HL-60 (cell line): Measurements from ENCODE around the gene PTPRU.
"Not testable (repeated sequence)": the region's sequence is repeated elsewhere in the genome, so short reads cannot be mapped to it uniquely, and the experiment has no call there.

Experiments
- DNase-seq, 2 experiments: peaks; one replicate each; pipeline ENCODE4 v3.0.0-alpha.2; 2010 to 2020; ENCODE audit warnings: low read depth in 1 of 2, low spot score in 1 of 2
- H3K27ac ChIP-seq: fragments of 250-450 bp; sonication (Bioruptor Pico); replicated peaks from 2 replicates; pipeline ENCODE4 v1.5.1; 2020; ENCODE audit warnings: mild to moderate bottlenecking, moderate library complexity
- H3K27me3 ChIP-seq: fragments of 250-450 bp; sonication (Bioruptor Pico); 2 replicates; pipeline ENCODE4 v1.5.1; 2021; ENCODE audit warnings: mild to moderate bottlenecking, moderate library complexity; ENCODE audit not compliant: insufficient read depth, poor library complexity, severe bottlenecking
- H3K4me3 ChIP-seq: replicated peaks from 2 replicates; pipeline ENCODE4 v1.5.1; 2011; ENCODE audit warnings: mild to moderate bottlenecking, control low read depth, low read length; ENCODE audit not compliant: insufficient read depth
- CTCF ChIP-seq: IDR thresholded peaks from one replicate; pipeline ENCODE4 v1.5.1; 2011; ENCODE audit warnings: low read length, control low read depth, inconsistent platforms; ENCODE audit not compliant: insufficient read depth
- GABPA ChIP-seq: IDR thresholded peaks from 2 replicates; pipeline ENCODE4 v1.6.1; 2012; ENCODE audit warnings: low read depth
- POLR2AphosphoS5 ChIP-seq: IDR thresholded peaks from 2 replicates; pipeline ENCODE4 v1.6.1; 2012; ENCODE audit warnings: low read depth
- REST ChIP-seq: IDR thresholded peaks from 2 replicates; pipeline ENCODE4 v1.6.1; 2012; ENCODE audit warnings: low read depth; ENCODE audit not compliant: insufficient replicate concordance
- SPI1 ChIP-seq: IDR thresholded peaks from 2 replicates; pipeline ENCODE4 v1.6.1; 2012; ENCODE audit warnings: low read depth, mild to moderate bottlenecking, borderline replicate concordance

PTPRU gene

GRCh38 chr1:29217633-29218032, 18.7 kb upstream of the PTPRU start:
- TF ChIP-seq GABPA: no peak
- no peak for TF ChIP-seq CTCF
- TF ChIP-seq REST: no peak
- no peak for TF ChIP-seq POLR2AphosphoS5
- no peak for TF ChIP-seq SPI1
- DNase-seq: no peak
- Histone ChIP-seq H3K27me3 (no peaks in the 10 kb centered on the region), H3K27ac (peak overlapping the region; percentile 14), H3K4me3 (no peak overlapping the region)

- no peak overlapping the region for H3K4me3 ChIP-seq
- H3K27me3 ChIP-seq: no peaks in the 10 kb centered on the region
- H3K27ac ChIP-seq: peak overlapping the region; percentile 14
- no peak for DNase-seq
- TF ChIP-seq POLR2AphosphoS5 (no peak), REST (no peak), CTCF (no peak), GABPA (no peak), SPI1 (no peak)
These were observed 18.1 kb upstream of the PTPRU start for GRCh38 chr1:29218223-29218622.

- TF ChIP-seq REST (no peak), SPI1 (no peak), CTCF (no peak), GABPA (no peak), POLR2AphosphoS5 (no peak)
- Histone ChIP-seq H3K4me3 (no peak overlapping the region), H3K27me3 (no peaks in the 10 kb centered on the region), H3K27ac (no peak overlapping the region)
- no peak for DNase-seq
These were observed 15.0 kb upstream of the PTPRU start for GRCh38 chr1:29221296-29221695.

GRCh38 chr1:29222260-29222659, 14.1 kb upstream of the PTPRU start:
- not testable (repeated sequence) for DNase-seq, H3K27ac ChIP-seq, H3K27me3 ChIP-seq, H3K4me3 ChIP-seq
